HepG2 (cell line): ENCODE results near the gene CFAP221. TPM values are rescaled to one million over a fixed set of nuclear protein-coding genes. Genes with fewer than 3 reads are reported as not detected.

Experiments used
- AKNA ChIP-seq: sonication (generic); formaldehyde crosslinking; IDR thresholded peaks from 2 replicates; pipeline ENCODE4 v1.4.0; 2020; ENCODE audit warnings: missing genetic modification reagents, borderline replicate concordance
- ATAD3A ChIP-seq: sonication (generic); formaldehyde crosslinking; IDR thresholded peaks from 2 replicates; pipeline ENCODE4 v1.4.0; 2020; ENCODE audit warnings: missing genetic modification reagents
- ATF4 ChIP-seq, 2 experiments: fragments of 450-650 bp in 1 of 2; sonication (generic) in 1 of 2; formaldehyde crosslinking; IDR thresholded peaks; 2 replicates each; pipeline versions ENCODE4 v1.5.0 to v1.8.0; 2020 to 2022; ENCODE audit warnings: mild to moderate bottlenecking in 1 of 2, missing genetic modification reagents in 1 of 2
- HDAC6 ChIP-seq: fragments of 200-600 bp; sonication (generic); IDR thresholded peaks from 2 replicates; pipeline ENCODE4 v1.7.0; 2017; ENCODE audit warnings: mild to moderate bottlenecking, antibody characterized with exemption, low read length, low read depth
- KDM5B ChIP-seq: sonication (generic); formaldehyde crosslinking; IDR thresholded peaks from 2 replicates; pipeline ENCODE4 v1.4.0; 2020; ENCODE audit warnings: missing genetic modification reagents, mild to moderate bottlenecking, borderline replicate concordance
- MIER3 ChIP-seq: IDR thresholded peaks from 2 replicates; pipeline ENCODE4 v1.6.1; 2016; ENCODE audit warnings: missing compliant biosample characterization, borderline replicate concordance
- RAD51 ChIP-seq: fragments of 450-650 bp; IDR thresholded peaks from 2 replicates; pipeline ENCODE4 v1.6.1; 2016; ENCODE audit warnings: borderline replicate concordance
- RFX3 ChIP-seq: IDR thresholded peaks from 2 replicates; pipeline ENCODE4 v1.6.1; 2016; ENCODE audit warnings: missing biosample characterization, missing genetic modification reagents
- RXRA ChIP-seq: sonication (generic); formaldehyde crosslinking; IDR thresholded peaks from 2 replicates; pipeline ENCODE4 v1.5.1; 2020; ENCODE audit warnings: missing genetic modification reagents
- SAP130 ChIP-seq: IDR thresholded peaks from 2 replicates; pipeline ENCODE4 v1.6.1; 2016; ENCODE audit warnings: low read depth
- SP2 ChIP-seq: sonication (generic); formaldehyde crosslinking; IDR thresholded peaks from 2 replicates; pipeline ENCODE4 v1.5.1; 2020; ENCODE audit warnings: mild to moderate bottlenecking, missing genetic modification reagents
- TAF1 ChIP-seq: sonication (generic); formaldehyde crosslinking; IDR thresholded peaks from 2 replicates; pipeline ENCODE4 v1.4.0; 2020; ENCODE audit warnings: missing genetic modification reagents
- TP53 ChIP-seq: sonication (generic); formaldehyde crosslinking; conservative IDR thresholded peaks from 2 replicates; pipeline ENCODE4 v1.4.0; 2020; ENCODE audit warnings: missing genetic modification reagents
- ZC3H4 ChIP-seq: sonication (generic); formaldehyde crosslinking; IDR thresholded peaks from 2 replicates; pipeline ENCODE4 v1.4.0; 2020; ENCODE audit warnings: missing genetic modification reagents, borderline replicate concordance
- ZNF251 ChIP-seq: sonication (generic); formaldehyde crosslinking; IDR thresholded peaks from 2 replicates; pipeline ENCODE4 v1.9.0; 2021; ENCODE audit warnings: mild to moderate bottlenecking, missing genetic modification reagents
- ZNF335 ChIP-seq: sonication (generic); formaldehyde crosslinking; IDR thresholded peaks from 2 replicates; pipeline ENCODE4 v1.4.0; 2020; ENCODE audit warnings: missing genetic modification reagents
- ZSCAN25 ChIP-seq: sonication (generic); formaldehyde crosslinking; IDR thresholded peaks from 2 replicates; pipeline ENCODE4 v1.8.0; 2022; ENCODE audit warnings: mild to moderate bottlenecking, missing genetic modification reagents
- polyA plus RNA-seq, 8 experiments: library from polyadenylated mRNA; depleted of rRNA in 3 of 8; stranded (reverse) in 7 of 8; unstranded in 1 of 8; fragments of >200 nt; fragmentation: Illumina TruSeq in 4 of 8; extraction: Trizol in 4 of 8; gene quantifications; 2 replicates each; pipeline versions ENCODE4 v1.2.1 to v1.2.3, GENCODE V29; 2011 to 2016; ENCODE audit warnings: low read depth in 4 of 8, missing spikeins in 1 of 8, mixed read lengths in 1 of 8; ENCODE audit not compliant: insufficient read depth in 1 of 8
- total RNA-seq, 5 experiments: library from RNA; depleted of rRNA; stranded (reverse); fragments of >200 nt; fragmentation: Illumina TruSeq; extraction: Trizol; gene quantifications; 2 replicates each; pipeline ENCODE4 v1.2.3, GENCODE V29; 2016; ENCODE audit warnings: low read depth in 1 of 5
- TF ChIP-seq, protein P1 (sequence below): sonication (generic); formaldehyde crosslinking; IDR thresholded peaks from 2 replicates; pipeline ENCODE4 v1.5.0; 2020; ENCODE audit warnings: mild to moderate bottlenecking, missing genetic modification reagents
- TF ChIP-seq, protein P2 (sequence below): sonication (generic); formaldehyde crosslinking; conservative IDR thresholded peaks from 2 replicates; pipeline ENCODE4 v1.4.0; 2020; ENCODE audit warnings: missing genetic modification reagents

The CFAP221 gene
- total and polyA plus RNA-seq, 2 of the 13 experiments (the other 11 are each of a cell fraction or from before 2014, with no cell fraction given), result not detected

GRCh38 chr2:119544075-119544938 lies at the start of gene CFAP221 (continued):
- TF ChIP-seq, protein P1, sequence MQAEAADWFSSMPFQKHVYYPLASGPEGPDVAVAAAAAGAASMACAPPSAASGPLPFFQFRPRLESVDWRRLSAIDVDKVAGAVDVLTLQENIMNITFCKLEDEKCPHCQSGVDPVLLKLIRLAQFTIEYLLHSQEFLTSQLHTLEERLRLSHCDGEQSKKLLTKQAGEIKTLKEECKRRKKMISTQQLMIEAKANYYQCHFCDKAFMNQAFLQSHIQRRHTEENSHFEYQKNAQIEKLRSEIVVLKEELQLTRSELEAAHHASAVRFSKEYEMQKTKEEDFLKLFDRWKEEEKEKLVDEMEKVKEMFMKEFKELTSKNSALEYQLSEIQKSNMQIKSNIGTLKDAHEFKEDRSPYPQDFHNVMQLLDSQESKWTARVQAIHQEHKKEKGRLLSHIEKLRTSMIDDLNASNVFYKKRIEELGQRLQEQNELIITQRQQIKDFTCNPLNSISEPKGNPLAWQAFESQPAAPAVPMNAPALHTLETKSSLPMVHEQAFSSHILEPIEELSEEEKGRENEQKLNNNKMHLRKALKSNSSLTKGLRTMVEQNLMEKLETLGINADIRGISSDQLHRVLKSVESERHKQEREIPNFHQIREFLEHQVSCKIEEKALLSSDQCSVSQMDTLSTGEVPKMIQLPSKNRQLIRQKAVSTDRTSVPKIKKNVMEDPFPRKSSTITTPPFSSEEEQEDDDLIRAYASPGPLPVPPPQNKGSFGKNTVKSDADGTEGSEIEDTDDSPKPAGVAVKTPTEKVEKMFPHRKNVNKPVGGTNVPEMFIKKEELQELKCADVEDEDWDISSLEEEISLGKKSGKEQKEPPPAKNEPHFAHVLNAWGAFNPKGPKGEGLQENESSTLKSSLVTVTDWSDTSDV (CRISPR knock-in tag), result no peak
- no peak for TF ChIP-seq SP2
- no peak for TF ChIP-seq TP53 (CRISPR knock-in tag)
- no peak for TF ChIP-seq AKNA (CRISPR knock-in tag)
- no peak for TF ChIP-seq ATAD3A
- TF ChIP-seq SAP130 (CRISPR knock-in tag), result peak; percentile 88
- TF ChIP-seq RFX3 (CRISPR knock-in tag), result peak; percentile 67
- no peak for TF ChIP-seq ATF4 (CRISPR knock-in tag; IDR thresholded peaks at IDR 0.05)
- no peak for TF ChIP-seq ZNF251 (CRISPR knock-in tag)
- TF ChIP-seq MIER3, result no peak
- no peak for TF ChIP-seq TAF1 (CRISPR knock-in tag)
- TF ChIP-seq HDAC6, result no peak
- TF ChIP-seq ZSCAN25 (CRISPR knock-in tag), result no peak
- peak; percentile 35; the same call in 1 of the 2 replicates for TF ChIP-seq RXRA (CRISPR knock-in tag)
- TF ChIP-seq, protein P2, sequence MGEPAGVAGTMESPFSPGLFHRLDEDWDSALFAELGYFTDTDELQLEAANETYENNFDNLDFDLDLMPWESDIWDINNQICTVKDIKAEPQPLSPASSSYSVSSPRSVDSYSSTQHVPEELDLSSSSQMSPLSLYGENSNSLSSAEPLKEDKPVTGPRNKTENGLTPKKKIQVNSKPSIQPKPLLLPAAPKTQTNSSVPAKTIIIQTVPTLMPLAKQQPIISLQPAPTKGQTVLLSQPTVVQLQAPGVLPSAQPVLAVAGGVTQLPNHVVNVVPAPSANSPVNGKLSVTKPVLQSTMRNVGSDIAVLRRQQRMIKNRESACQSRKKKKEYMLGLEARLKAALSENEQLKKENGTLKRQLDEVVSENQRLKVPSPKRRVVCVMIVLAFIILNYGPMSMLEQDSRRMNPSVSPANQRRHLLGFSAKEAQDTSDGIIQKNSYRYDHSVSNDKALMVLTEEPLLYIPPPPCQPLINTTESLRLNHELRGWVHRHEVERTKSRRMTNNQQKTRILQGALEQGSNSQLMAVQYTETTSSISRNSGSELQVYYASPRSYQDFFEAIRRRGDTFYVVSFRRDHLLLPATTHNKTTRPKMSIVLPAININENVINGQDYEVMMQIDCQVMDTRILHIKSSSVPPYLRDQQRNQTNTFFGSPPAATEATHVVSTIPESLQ (CRISPR knock-in tag), result no peak
- no peak for TF ChIP-seq RAD51
- TF ChIP-seq ZC3H4, result no peak
- TF ChIP-seq ZNF335 (CRISPR knock-in tag), result no peak
- peak; percentile 15; the same call in 1 of the 2 replicates for TF ChIP-seq KDM5B (CRISPR knock-in tag)
